Neural progenitor cell (in vitro differentiated cells): ENCODE results near the gene PTGER3. TPM values are rescaled to one million over a fixed set of nuclear protein-coding genes. Genes with fewer than 3 reads are reported as not detected.

ENCODE experiments used
- DNase-seq: peaks from one replicate; pipeline ENCODE4 v3.0.0-alpha.2; 2016; ENCODE audit warnings: low spot score
- H2AFZ ChIP-seq: fragments of 200-600 bp; sonication (generic); replicated peaks from 2 replicates; pipeline ENCODE4 v1.6.1; 2016; ENCODE audit warnings: antibody characterized with exemption
- H3F3A ChIP-seq: fragments of 200-600 bp; sonication (generic); 2 replicates; pipeline ENCODE4 v1.6.1; 2016; ENCODE audit warnings: antibody characterized with exemption, low read depth
- H3K27ac ChIP-seq: fragments of 200-600 bp; sonication (generic); 2 replicates; pipeline ENCODE4 v1.5.1; 2016; ENCODE audit warnings: mild to moderate bottlenecking
- H3K27me3 ChIP-seq: fragments of 200-600 bp; sonication (generic); 2 replicates; pipeline ENCODE4 v1.6.1; 2016; ENCODE audit warnings: mild to moderate bottlenecking, moderate library complexity
- H3K36me3 ChIP-seq: fragments of 200-600 bp; sonication (generic); 2 replicates; pipeline ENCODE4 v1.5.1; 2016
- H3K4me1 ChIP-seq: fragments of 200-600 bp; sonication (generic); 2 replicates; pipeline ENCODE4 v1.6.1; 2016; ENCODE audit warnings: mixed run types
- H3K4me2 ChIP-seq: fragments of 200-600 bp; sonication (generic); 2 replicates; pipeline ENCODE4 v1.6.1; 2016
- H3K4me3 ChIP-seq: fragments of 200-600 bp; sonication (generic); 2 replicates; pipeline ENCODE4 v1.5.1; 2016
- H3K79me2 ChIP-seq: fragments of 200-600 bp; sonication (generic); 2 replicates; pipeline ENCODE4 v1.6.1; 2016; ENCODE audit warnings: low read depth
- H3K9ac ChIP-seq: fragments of 200-600 bp; sonication (generic); 2 replicates; pipeline ENCODE4 v1.6.1; 2016
- H3K9me3 ChIP-seq: fragments of 200-600 bp; sonication (generic); 2 replicates; pipeline ENCODE4 v1.5.1; 2016; ENCODE audit warnings: low read depth
- H4K20me1 ChIP-seq: fragments of 200-600 bp; sonication (generic); 2 replicates; pipeline ENCODE4 v1.6.1; 2016; ENCODE audit warnings: low read depth
- H3K27ac Mint-ChIP-seq: 3 replicates; pipeline ENCODE4 v1.8.0; 2021; ENCODE audit warnings: mixed read lengths
- H3K27me3 Mint-ChIP-seq: 2 replicates; pipeline ENCODE4 v1.8.0; 2022; ENCODE audit warnings: low read depth, mild to moderate bottlenecking, inconsistent platforms, moderate library complexity, mixed read lengths; ENCODE audit not compliant: insufficient read depth
- H3K36me3 Mint-ChIP-seq: 3 replicates; pipeline ENCODE4 v1.8.0; 2021; ENCODE audit warnings: mixed read lengths
- H3K4me1 Mint-ChIP-seq: 3 replicates; pipeline ENCODE4 v1.8.0; 2021; ENCODE audit warnings: mixed read lengths
- H3K4me3 Mint-ChIP-seq: 3 replicates; pipeline ENCODE4 v1.8.0; 2021; ENCODE audit warnings: mild to moderate bottlenecking, moderate library complexity, mixed read lengths
- H3K9me3 Mint-ChIP-seq: 3 replicates; pipeline ENCODE4 v1.8.0; 2020; ENCODE audit warnings: mixed read lengths
- CTCF ChIP-seq: fragments of 200-600 bp; sonication (generic); IDR thresholded peaks from 2 replicates; pipeline ENCODE4 v1.5.1; 2017; ENCODE audit warnings: antibody characterized with exemption, mild to moderate bottlenecking
- EZH2 ChIP-seq: fragments of 200-600 bp; sonication (generic); IDR thresholded peaks from 2 replicates; pipeline ENCODE4 v1.6.1; 2017; ENCODE audit warnings: antibody characterized with exemption, mild to moderate bottlenecking, moderate library complexity
- EZH2phosphoT487 ChIP-seq: fragments of 200-600 bp; sonication (generic); IDR thresholded peaks from 2 replicates; pipeline ENCODE4 v1.6.1; 2017; ENCODE audit warnings: antibody characterized with exemption
- total RNA-seq: library from RNA; depleted of rRNA; stranded (reverse); fragments of >200 nt; gene quantifications from 2 replicates; pipeline ENCODE4 v1.2.3, GENCODE V29; 2015; ENCODE audit warnings: low replicate concordance

Gene PTGER3
- total RNA-seq, result under 0.01 and 0.09 TPM in 2 replicates

DNA sequence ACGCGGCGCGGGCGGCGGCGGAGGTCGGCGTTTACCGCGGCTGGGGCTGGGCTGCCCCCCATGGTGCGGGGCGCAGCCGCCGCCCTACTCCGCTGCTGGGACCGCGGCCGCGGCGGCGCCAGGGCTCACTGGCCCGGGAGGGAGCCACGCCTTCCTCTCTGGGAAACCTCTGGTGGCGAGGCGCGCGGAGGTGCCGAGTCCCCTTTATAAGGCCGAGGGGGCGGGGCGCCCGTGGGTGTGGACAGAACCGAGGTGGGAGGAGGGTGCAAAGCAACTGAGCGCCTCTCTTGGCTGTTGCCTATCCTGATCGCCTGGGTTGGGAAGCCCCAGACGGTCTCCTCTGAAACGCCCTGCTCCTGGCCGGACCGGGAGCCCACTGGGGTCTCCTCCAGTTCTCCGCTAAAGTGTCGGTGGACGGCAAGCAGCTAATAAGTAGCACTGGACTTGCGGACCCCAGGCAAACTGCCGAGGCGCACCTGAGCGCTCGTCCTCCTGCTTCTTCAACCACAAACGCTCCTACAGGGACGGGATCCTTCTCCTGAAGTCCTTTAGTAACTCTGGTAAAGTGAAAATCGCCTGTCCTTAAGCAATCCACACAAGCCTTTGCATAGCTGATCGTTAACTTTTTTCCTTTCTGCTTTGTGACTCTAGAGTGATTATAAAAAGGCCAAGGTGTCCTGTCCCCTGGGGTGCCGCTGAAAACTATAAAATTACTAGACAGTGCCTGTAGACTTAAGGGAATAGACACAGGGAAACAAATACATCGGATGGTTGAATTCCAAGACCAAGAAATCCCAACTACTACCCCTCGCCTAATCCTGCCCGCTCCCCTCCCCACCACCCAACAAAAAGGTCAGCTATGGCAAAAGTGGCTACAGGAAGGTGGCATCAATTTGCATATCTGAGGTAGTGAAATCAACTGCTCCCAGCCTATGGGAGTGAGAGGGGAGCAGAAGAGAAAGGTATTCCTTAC lies at the start of gene PTGER3:
TSS of gene PTGER3 (minus strand) at position 182 of the 973 bp plus-strand sequence. CDS start 239 bp downstream, outside the sequence.
- H3K4me3 Mint-ChIP-seq, result peak within 1 kb of the TSS; percentile 84
- DNase-seq, result peak; percentile 87
- Histone ChIP-seq H3K36me3 (no peaks in the 10 kb centered on the region), H3K79me2 (no peaks in the 10 kb centered on the region), H4K20me1 (no peaks in the 10 kb centered on the region), H2AFZ (peak within 1 kb of the TSS; percentile 82), H3K4me2 (peak within 1 kb of the TSS; percentile 80), H3K27ac (no peak within 1 kb of the TSS), H3K27me3 (peaks cover 45% of the 10 kb centered on the region), H3K9me3 (no peaks in the 10 kb centered on the region), H3F3A (no peaks in the 10 kb centered on the region), H3K4me1 (no peaks in the 10 kb centered on the region), H3K4me3 (peak within 1 kb of the TSS; percentile 59), H3K9ac (no peak within 1 kb of the TSS)
- H3K36me3 Mint-ChIP-seq, result peaks cover 2% of the 10 kb centered on the region
- no peak within 1 kb of the TSS for H3K27ac Mint-ChIP-seq
- peaks cover 20% of the 10 kb centered on the region for H3K27me3 Mint-ChIP-seq
- H3K4me1 Mint-ChIP-seq, result peaks cover 4% of the 10 kb centered on the region
- H3K9me3 Mint-ChIP-seq, result no peaks in the 10 kb centered on the region
- no peak for TF ChIP-seq CTCF
- TF ChIP-seq EZH2phosphoT487, result no peak
- peak; percentile 42 for TF ChIP-seq EZH2

DNA sequence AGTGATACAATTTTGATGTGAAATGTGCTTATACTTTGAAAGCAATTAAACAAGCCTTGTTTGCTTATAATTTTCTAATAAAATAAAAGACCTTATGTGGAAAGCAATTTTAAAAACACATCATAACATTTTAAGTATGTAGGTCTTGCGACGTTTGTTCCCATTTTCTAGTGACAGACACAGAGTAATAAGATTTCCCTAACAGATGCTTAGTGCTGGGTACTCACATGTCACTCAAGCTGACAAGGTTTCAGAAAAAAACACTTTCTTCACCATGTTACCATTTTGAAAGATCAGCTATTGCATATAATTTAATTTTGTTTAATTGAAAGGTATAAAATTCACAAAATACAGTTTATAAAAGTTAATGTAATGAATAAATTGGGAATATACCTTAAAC lies 47.3 kb upstream of the PTGER3 start:
- Mint-ChIP-seq H3K9me3 (no peaks in the 10 kb centered on the region), H3K27me3 (no peaks in the 10 kb centered on the region), H3K36me3 (no peaks in the 10 kb centered on the region), H3K4me1 (no peaks in the 10 kb centered on the region), H3K4me3 (no peak overlapping the region), H3K27ac (no peak overlapping the region)
- Histone ChIP-seq H3K27me3 (no peaks in the 10 kb centered on the region), H3K36me3 (no peaks in the 10 kb centered on the region), H3K4me3 (no peak overlapping the region), H3K4me2 (no peak overlapping the region), H3F3A (no peaks in the 10 kb centered on the region), H3K27ac (no peak overlapping the region), H2AFZ (no peak overlapping the region), H3K9me3 (no peaks in the 10 kb centered on the region), H3K9ac (no peak overlapping the region), H3K79me2 (no peaks in the 10 kb centered on the region), H4K20me1 (no peaks in the 10 kb centered on the region), H3K4me1 (no peaks in the 10 kb centered on the region)
- DNase-seq, result no peak
- TF ChIP-seq CTCF (no peak), EZH2phosphoT487 (no peak), EZH2 (no peak)

DNA sequence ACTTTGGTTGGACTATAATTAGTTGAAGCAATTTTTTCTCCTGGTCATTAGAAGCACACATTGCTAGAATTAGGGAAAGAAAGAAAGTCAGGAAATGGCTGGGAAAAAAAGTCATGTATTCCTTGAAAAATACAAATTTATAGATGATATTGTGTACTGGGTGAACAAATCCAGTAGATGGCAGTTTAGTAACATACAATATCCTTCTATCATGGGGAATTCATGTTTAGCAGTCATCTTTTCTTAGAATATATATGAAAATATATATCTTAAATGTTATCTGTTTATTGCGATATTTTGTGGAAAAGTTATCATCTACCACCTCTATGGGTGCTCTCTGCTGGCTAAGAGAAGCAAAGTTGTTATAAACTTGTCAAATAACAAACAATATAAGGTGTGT lies 46.3 kb upstream of the PTGER3 start:
- no peak overlapping the region for H3K27ac ChIP-seq
- H2AFZ ChIP-seq, result no peak overlapping the region
- no peaks in the 10 kb centered on the region for H3K9me3 ChIP-seq
- H3K9me3 Mint-ChIP-seq, result no peaks in the 10 kb centered on the region
- H3K27me3 ChIP-seq, result no peaks in the 10 kb centered on the region
- H3K4me2 ChIP-seq, result no peak overlapping the region
- H3K36me3 Mint-ChIP-seq, result no peaks in the 10 kb centered on the region
- H3K4me1 Mint-ChIP-seq, result no peaks in the 10 kb centered on the region
- TF ChIP-seq CTCF (peak; percentile 41), EZH2phosphoT487 (no peak), EZH2 (no peak)
- H3F3A ChIP-seq, result no peaks in the 10 kb centered on the region
- H3K36me3 ChIP-seq, result no peaks in the 10 kb centered on the region
- H4K20me1 ChIP-seq, result no peaks in the 10 kb centered on the region
- no peak overlapping the region for H3K27ac Mint-ChIP-seq
- no peaks in the 10 kb centered on the region for H3K27me3 Mint-ChIP-seq
- H3K4me1 ChIP-seq, result no peaks in the 10 kb centered on the region
- no peaks in the 10 kb centered on the region for H3K79me2 ChIP-seq
- no peak for DNase-seq
- H3K4me3 ChIP-seq, result no peak overlapping the region
- no peak overlapping the region for H3K4me3 Mint-ChIP-seq
- H3K9ac ChIP-seq, result no peak overlapping the region
